Myocyte (in vitro differentiated cells): ENCODE results near the gene RPLP2. TPM values are rescaled to one million over a fixed set of nuclear protein-coding genes. Genes with fewer than 3 reads are reported as not detected.

Experiments used
- DNase-seq: peaks from one replicate; pipeline ENCODE4 v3.0.0-alpha.2; 2012; ENCODE audit warnings: low read depth
- total RNA-seq: library from RNA; depleted of rRNA; stranded (reverse); fragments of >200 nt; gene quantifications from 2 replicates; pipeline ENCODE4 v1.2.3, GENCODE V29; 2014

Gene RPLP2
- total RNA-seq, 1 donor from 2014 or later = 504 TPM

GRCh38 chr11:790721-791564, 18.8 kb upstream of the RPLP2 start:
- DNase-seq = peak; percentile 40

- DNase-seq = no peak
Observed at GRCh38 chr11:791658-792534, 17.9 kb upstream of the RPLP2 start.

- no peak for DNase-seq
Observed at GRCh38 chr11:792535-792821, 17.3 kb upstream of the RPLP2 start.

GRCh38 chr11:792873-793272, 16.9 kb upstream of the RPLP2 start:
- DNase-seq = no peak

- peak; percentile 49 for DNase-seq
Observed at GRCh38 chr11:793556-793955, 16.2 kb upstream of the RPLP2 start.

- peak; percentile 50 for DNase-seq
Observed at GRCh38 chr11:794013-794765, 15.6 kb upstream of the RPLP2 start.

- no peak for DNase-seq
Observed at GRCh38 chr11:794766-795633, 14.8 kb upstream of the RPLP2 start.

- DNase-seq = peak; percentile 74
Observed at GRCh38 chr11:795634-796564, 13.9 kb upstream of the RPLP2 start.

GRCh38 chr11:796565-797295, 13.0 kb upstream of the RPLP2 start:
- no peak for DNase-seq

- DNase-seq = peak; percentile 89
Observed at GRCh38 chr11:797296-798092, 12.3 kb upstream of the RPLP2 start.

- DNase-seq = peak; percentile 76
Observed at GRCh38 chr11:798093-798713, 11.6 kb upstream of the RPLP2 start, which contains the start of gene SLC25A22. Gene SLC25A22, minus strand, starts transcription at chr11:798281. Its CDS starts 3,275 bp downstream, at chr11:795006.

- no peak for DNase-seq
Observed at GRCh38 chr11:799641-800316, 10.0 kb upstream of the RPLP2 start.

GRCh38 chr11:800473-800872, 9.3 kb upstream of the RPLP2 start:
- DNase-seq = no peak

GRCh38 chr11:801097-801780, 8.5 kb upstream of the RPLP2 start:
- DNase-seq = no peak

- DNase-seq = no peak
Observed at GRCh38 chr11:802018-802617, 7.6 kb upstream of the RPLP2 start.
